ENCODE data around the gene TREM2. TPM values are rescaled to one million over a fixed set of nuclear protein-coding genes. Genes with fewer than 3 reads are reported as not detected.

The TREM2 gene
- total and polyA plus RNA-seq, 2 of the 8 experiments (the other 6 are each of a cell fraction or from before 2014, with no cell fraction given): 0.20 TPM; not detected in 1

- Histone ChIP-seq H3K4me2 (ENCODE audit: insufficient read depth in 1 of 2, low read depth in 2 of 2, low read length in 2 of 2) (no peak overlapping the region; a peak in 1 of 4 replicates), H2BK5ac (ENCODE audit: low read depth, low read length) (no peak overlapping the region), H3K9ac (replicated peaks in 1 of 4; ENCODE audit: extremely low read depth in 1 of 4, low read depth in 3 of 4, low read length in 3 of 4) (no peak overlapping the region), H3K14ac (ENCODE audit: insufficient read length) (no peak overlapping the region), H3K27me3 (replicated peaks in 1 of 4; ENCODE audit: control insufficient read depth in 3 of 4, extremely low read depth in 1 of 4, insufficient read depth in 3 of 4, low read length in 3 of 4) (no peaks in the 10 kb centered on the region), H3K27ac (ENCODE audit: low read depth, low read length) (no peak overlapping the region), H3K4me1 (replicated peaks in 1 of 4; ENCODE audit: control insufficient read depth in 3 of 4, insufficient read depth in 4 of 4, low read length in 3 of 4) (peaks cover 0 to 6% (median 0%) of the 10 kb centered on the region in 4 experiments; a peak in 1 of 7 replicates), H3K36me3 (ENCODE audit: control insufficient read depth in 2 of 4, insufficient read depth in 4 of 4, low read length in 3 of 4) (no peaks in the 10 kb centered on the region), H2AK5ac (ENCODE audit: low read depth, low read length) (no peak overlapping the region), H2BK20ac (ENCODE audit: low read length) (no peak overlapping the region), H3K4ac (replicated peaks; ENCODE audit: insufficient read length, low read depth, low read length) (no peak overlapping the region), H3K9me3 (ENCODE audit: insufficient read depth in 2 of 2, low read depth in 1 of 2, low read length in 1 of 2) (no peaks in the 10 kb centered on the region), H4K20me1 (replicated peaks in 1 of 2; ENCODE audit: control insufficient read depth in 1 of 2, insufficient read depth in 2 of 2, low read length in 2 of 2) (no peaks in the 10 kb centered on the region), H2BK12ac (ENCODE audit: low read depth, low read length) (no peak overlapping the region), H3K18ac (ENCODE audit: extremely low read depth, low read length) (no peak overlapping the region), H2BK120ac (replicated peaks; ENCODE audit: low read depth, low read length) (no peak overlapping the region), H3K56ac (replicated peaks; ENCODE audit: insufficient read length, low read depth, low read length) (no peak overlapping the region), H3K79me1 (ENCODE audit: low read depth, low read length) (no peaks in the 10 kb centered on the region), H2BK15ac (ENCODE audit: low read length) (no peak overlapping the region), H4K5ac (ENCODE audit: insufficient read length, low read depth, low read length) (no peak overlapping the region), H3K79me2 (ENCODE audit: control insufficient read depth in 1 of 2, insufficient read depth in 2 of 2, low read length in 2 of 2) (no peaks in the 10 kb centered on the region), H3K4me3 (ENCODE audit: extremely low read depth in 1 of 4, insufficient read depth in 2 of 4, low read depth in 3 of 4, low read length in 4 of 4) (no peak overlapping the region), H4K8ac (ENCODE audit: extremely low read depth, insufficient read depth, low read length) (no peak overlapping the region), H2AFZ (ENCODE audit: low read length) (no peak overlapping the region), H3K23ac (ENCODE audit: insufficient read length) (no peak overlapping the region), H4K91ac (replicated peaks; ENCODE audit: insufficient read length, low read length) (no peak overlapping the region), H3K23me2 (ENCODE audit: low read depth, low read length) (0 out of 2 replicates have a peak, but pooled peaks cover 3% of the 10 kb centered on the region)
- FAIRE-seq (no peak), DNase-seq (ENCODE audit: low read depth in 1 of 2, low spot score in 2 of 2) (no peak)
- ChIA-PET POLR2A (ENCODE audit: partially characterized antibody) (interaction anchor here (1.1 kb wide), 1 partner anchor 38 kb away, joined by 3 read pairs; no protein-coding TSS in a partner anchor), CTCF (ENCODE audit: partially characterized antibody) (interaction anchor here (0.9 to 1.5 kb wide), 6 partner anchors 10 to 181 kb away, joined by 3 to 4 read pairs (median 4); no protein-coding TSS in a partner anchor)
- no peak for TF ChIP-seq ASH2L (IDR thresholded peaks at IDR 0.05; ENCODE audit: low read length)
- TF ChIP-seq EGR1 (IDR thresholded peaks at IDR 0.05; ENCODE audit: borderline replicate concordance, low read depth, low read length): no peak
- no peak for TF ChIP-seq ATF3 (IDR thresholded peaks at IDR 0.05; ENCODE audit: insufficient read depth, low read depth, low read length)
- no peak for TF ChIP-seq TAF7 (optimal IDR thresholded peaks at IDR 0.05; ENCODE audit: borderline replicate concordance, low read depth, low read length)
- TF ChIP-seq SP1 (IDR thresholded peaks at IDR 0.05; ENCODE audit: low read depth, low read length): no peak
- TF ChIP-seq SIX5 (IDR thresholded peaks at IDR 0.05; ENCODE audit: low read depth, low read length): no peak
- TF ChIP-seq JUN (IDR thresholded peaks at IDR 0.05; ENCODE audit: low read depth, low read length): no peak
- TF ChIP-seq FOSL1 (IDR thresholded peaks at IDR 0.05; ENCODE audit: insufficient read depth, low read depth, low read length): no peak
- TF ChIP-seq EZH2 (IDR thresholded peaks at IDR 0.05; ENCODE audit: low read depth, low read length, severe bottlenecking): no peak
- TF ChIP-seq ZNF274 (IDR thresholded peaks at IDR 0.05; ENCODE audit: borderline replicate concordance, extremely low read depth, low read length): no peak
- no peak for TF ChIP-seq CHD1 (IDR thresholded peaks at IDR 0.05; ENCODE audit: low read depth, low read length)
- WGBS, 2 experiments (ENCODE audit: extremely low coverage in 1 of 2, insufficient coverage in 1 of 2, insufficient read length in 1 of 2, insufficient replicate concordance in 2 of 2, low coverage in 1 of 2, low lambda C conversion rate in 2 of 2, missing lambda C conversion rate in 1 of 2): 92% methylated on average over 4 of the region's 4 CpGs; no CpG with 5 or more reads in 1 of the 2 experiments
Measured at GRCh38 chr6:41153451-41153850, 9.5 kb downstream of the TREM2 start.
